Stimulated activated CD4-positive, alpha-beta T cell treated with anti-CD3 and anti-CD28 coated beads, TNF-alpha, amount 100 ng/mL, for 4 hours (primary cell): ENCODE data around the gene AARSD1.
"Not testable (repeated sequence)": the region's sequence is repeated elsewhere in the genome, so short reads cannot be mapped to it uniquely, and the experiment has no call there.

ENCODE experiments used
- DNase-seq, 3 experiments: peaks; one replicate each; pipeline ENCODE4 v3.0.0-alpha.2; 2020; ENCODE audit warnings: low read depth in 3 of 3

AARSD1 gene, protein sequence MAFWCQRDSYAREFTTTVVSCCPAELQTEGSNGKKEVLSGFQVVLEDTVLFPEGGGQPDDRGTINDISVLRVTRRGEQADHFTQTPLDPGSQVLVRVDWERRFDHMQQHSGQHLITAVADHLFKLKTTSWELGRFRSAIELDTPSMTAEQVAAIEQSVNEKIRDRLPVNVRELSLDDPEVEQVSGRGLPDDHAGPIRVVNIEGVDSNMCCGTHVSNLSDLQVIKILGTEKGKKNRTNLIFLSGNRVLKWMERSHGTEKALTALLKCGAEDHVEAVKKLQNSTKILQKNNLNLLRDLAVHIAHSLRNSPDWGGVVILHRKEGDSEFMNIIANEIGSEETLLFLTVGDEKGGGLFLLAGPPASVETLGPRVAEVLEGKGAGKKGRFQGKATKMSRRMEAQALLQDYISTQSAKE

GRCh38 chr17:42964161-42964932 lies at the start of gene AARSD1:
Gene AARSD1, minus strand, starts transcription at chr17:42964454. Its CDS starts 14 bp downstream, at chr17:42964440.
- DNase-seq = peak; percentile 74 to 82 (median 80)

- DNase-seq = no peak
Measured at GRCh38 chr17:43013296-43013695, 49.0 kb upstream of the AARSD1 start.

GRCh38 chr17:43011728-43012472 lies 47.6 kb upstream of the AARSD1 start:
- DNase-seq = no peak

DNA sequence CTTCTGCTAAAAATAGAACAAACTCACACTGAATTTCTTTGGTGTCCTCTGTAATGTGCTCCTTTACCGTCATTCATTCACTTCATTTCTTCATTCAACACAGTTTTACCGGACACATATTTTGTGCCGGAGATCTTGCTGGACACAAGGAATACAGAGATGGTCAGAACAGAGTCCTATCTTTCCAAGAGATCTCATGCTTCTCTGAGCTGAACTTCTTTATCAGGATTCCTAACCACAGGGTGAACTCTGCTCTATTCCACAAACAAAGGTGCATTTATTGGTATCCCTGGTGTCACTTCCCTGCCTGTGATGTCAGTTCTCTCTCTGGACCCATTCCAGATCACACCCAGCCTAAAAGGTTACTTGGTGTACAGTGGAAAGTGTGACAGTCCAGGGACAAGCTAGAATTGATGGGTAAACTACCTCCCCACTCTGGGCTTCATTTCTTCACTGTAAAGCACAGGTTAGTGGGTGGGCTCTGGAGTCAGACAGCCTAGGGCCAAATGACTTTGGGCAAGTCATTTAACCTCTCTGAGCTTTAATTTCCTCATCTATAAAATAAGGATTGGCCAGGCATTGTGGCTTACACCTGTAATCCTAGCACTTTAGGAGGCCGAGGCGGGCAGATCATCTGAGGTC lies 46.5 kb upstream of the AARSD1 start:
- DNase-seq = no peak

- peak; percentile 70 to 83 (median 78) for DNase-seq
Measured at GRCh38 chr17:43006639-43007551, 42.6 kb upstream of the AARSD1 start, which contains the start of gene IFI35. Gene IFI35, plus strand, starts transcription at chr17:43006784. Its CDS starts 164 bp downstream, at chr17:43006948.

- DNase-seq = no peak
Measured at GRCh38 chr17:43003542-43004172, 39.4 kb upstream of the AARSD1 start.

GRCh38 chr17:43000894-43001293 lies 36.6 kb upstream of the AARSD1 start:
- DNase-seq = not testable (repeated sequence)

DNA sequence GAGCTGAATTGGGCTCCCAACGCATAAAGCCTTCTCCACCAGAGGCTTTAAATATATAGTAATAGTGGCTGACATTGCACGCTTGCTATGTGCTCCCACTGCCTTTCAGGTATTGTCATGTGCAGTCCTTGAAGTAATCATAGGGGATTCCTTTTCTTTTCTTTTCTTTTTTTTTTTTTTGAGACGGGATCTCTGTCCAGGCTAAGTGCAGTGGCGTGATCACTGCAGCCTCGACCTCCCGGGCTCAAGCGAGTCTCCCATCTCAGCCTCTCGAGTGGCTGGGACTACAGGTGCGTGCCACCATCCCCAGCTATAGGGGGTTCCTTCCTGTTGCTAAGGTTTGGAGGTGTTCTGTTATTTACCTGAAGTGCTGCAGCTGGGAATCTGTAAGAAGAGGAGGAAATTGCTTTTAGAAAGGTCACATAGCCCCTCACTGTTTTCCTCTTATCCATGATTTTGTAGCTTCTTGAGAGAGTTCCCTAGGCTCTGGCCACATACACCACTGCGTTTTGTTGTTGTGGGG lies 34.8 kb upstream of the AARSD1 start:
- DNase-seq = no peak

GRCh38 chr17:42997984-42998938 lies 34.0 kb upstream of the AARSD1 start, which contains the start of gene RPL27:
Gene RPL27, plus strand, starts transcription at chr17:42998419. Its CDS starts 332 bp downstream, at chr17:42998751.
- DNase-seq = peak; percentile 85 to 96 (median 94)

GRCh38 chr17:42997390-42997983 lies 33.2 kb upstream of the AARSD1 start:
- DNase-seq = no peak

- DNase-seq = not testable (repeated sequence)
Measured at GRCh38 chr17:42993913-42994312, 29.7 kb upstream of the AARSD1 start.

- DNase-seq = no peak
Measured at GRCh38 chr17:42992872-42993271, 28.6 kb upstream of the AARSD1 start.

DNA sequence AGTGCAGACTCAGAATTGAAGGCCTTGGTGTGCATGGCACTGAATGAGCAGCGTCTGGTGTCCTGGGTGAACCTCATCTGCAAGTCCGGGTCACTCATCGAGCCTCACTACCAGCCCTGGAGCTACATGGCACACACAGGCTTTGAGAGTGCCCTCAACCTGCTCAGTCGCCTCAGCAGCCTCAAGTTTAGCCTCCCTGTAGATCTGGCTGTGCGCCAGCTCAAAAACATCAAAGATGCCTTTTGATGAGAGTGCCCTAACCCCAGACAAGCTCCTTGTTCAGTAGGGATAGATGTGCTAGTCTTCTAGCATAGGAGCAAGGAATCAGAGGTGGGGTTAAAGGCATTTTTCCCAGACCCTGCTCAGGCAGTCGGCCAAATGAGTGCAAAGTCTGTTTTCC lies 27.2 kb upstream of the AARSD1 start:
- no peak for DNase-seq

DNA sequence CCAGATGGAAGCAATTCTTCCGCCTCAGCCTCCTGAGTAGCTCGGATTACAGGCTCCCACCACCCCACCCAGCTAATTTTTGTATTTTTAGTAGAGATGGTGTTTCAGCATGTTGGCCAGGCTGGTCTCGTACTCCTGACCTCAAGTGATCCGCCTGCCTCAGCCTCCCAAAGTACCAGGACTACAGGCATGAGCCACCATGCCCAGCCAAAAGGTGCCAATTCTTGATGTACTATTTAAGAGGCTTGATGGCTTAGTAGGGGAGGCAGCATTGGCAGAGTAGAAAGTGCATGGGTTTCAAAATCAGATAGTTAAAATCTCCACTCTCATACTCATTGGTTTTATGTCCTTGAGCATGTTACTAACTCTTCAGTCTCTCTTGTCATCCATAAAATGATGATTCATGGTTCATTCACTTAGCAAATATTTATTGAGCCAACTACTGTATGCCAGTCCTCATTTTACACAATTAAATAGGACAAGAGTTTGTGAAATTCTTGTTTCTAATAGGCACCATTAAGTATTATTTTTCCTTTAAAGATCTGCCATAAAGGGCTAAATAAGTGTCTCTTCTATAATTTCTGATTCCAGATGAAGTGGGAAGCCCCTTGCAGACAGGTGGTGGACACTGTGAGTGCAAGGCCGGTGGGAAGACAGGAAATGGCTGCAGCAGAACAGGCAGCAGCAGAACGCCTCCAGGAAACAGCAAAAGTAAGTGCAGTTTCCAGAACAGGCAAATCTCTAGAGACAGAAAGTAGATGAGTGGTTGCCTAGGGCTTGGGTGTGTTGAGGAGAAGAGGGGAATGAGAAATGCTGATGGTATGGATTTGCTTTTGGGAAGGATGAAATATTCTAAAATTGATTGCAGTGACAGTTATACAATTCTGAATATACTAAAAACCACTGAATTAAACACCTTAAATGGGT lies 25.7 kb upstream of the AARSD1 start:
- DNase-seq = no peak

GRCh38 chr17:42989141-42989540 lies 24.9 kb upstream of the AARSD1 start:
- DNase-seq = no peak

DNA sequence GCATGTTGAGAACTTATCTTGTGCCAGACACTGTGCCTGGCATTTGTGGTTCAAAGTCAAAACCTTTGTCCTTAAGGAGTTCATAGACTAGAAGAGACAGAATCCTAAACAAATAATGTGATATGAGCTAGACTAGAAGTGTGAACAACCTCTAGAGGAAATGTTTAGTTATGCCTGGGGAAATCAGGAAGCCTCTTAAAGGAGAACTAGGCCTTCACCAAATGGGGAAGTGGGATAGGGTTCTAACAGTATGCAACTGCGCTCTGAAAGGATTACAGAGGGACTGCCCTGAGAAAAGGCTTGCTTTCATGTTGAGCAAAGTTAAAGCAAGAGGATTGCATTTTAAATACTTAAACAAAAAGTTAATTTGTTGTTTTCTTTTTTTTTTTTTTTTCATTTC lies 21.0 kb upstream of the AARSD1 start:
- no peak for DNase-seq

DNA sequence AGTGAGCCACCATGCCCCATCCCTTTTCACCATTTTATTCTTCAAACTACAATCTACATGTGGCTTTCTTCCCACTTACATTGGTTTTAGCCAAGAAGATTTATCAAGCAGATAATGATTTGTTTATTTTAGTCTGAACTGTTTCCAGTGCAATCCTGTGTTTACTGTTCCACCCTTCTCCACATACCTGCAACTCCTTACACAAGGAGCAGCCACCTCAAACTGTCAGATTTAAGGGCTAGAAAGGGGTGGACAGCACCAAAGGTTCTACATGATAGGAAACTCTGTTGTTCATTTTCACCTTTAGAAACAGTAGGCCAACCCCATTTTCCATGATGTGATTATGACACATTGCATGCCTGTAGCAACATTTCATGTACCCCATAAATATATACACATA lies 18.0 kb upstream of the AARSD1 start:
- DNase-seq = no peak
